Measurements from ENCODE around the gene MRM2. TPM values are rescaled to one million over a fixed set of nuclear protein-coding genes. Genes with fewer than 3 reads are reported as not detected.

MRM2 gene
- total and polyA plus RNA-seq, 2 experiments from 2014 or later = 14.8 to 31.3 TPM

- no peak for DNase-seq (ENCODE audit: low spot score)
- 82% methylated on average over 7 of the region's 7 CpGs for WGBS (ENCODE audit: low lambda C conversion rate, missing lambda C conversion rate)
- H3K79me2 ChIP-seq = peaks cover 12% of the 10 kb centered on the region
- peaks cover 16% of the 10 kb centered on the region for H3K4me1 ChIP-seq (ENCODE audit: insufficient read depth)
- no peaks in the 10 kb centered on the region for H3K9me3 ChIP-seq (ENCODE audit: low read depth)
- no peak overlapping the region for H3K4me3 ChIP-seq
- H2AFZ ChIP-seq = no peak overlapping the region
- no peak overlapping the region for H3K4me2 ChIP-seq
- H3K27me3 ChIP-seq = no peaks in the 10 kb centered on the region
- H3K9me2 ChIP-seq (replicated peaks; ENCODE audit: insufficient read depth) = no peaks in the 10 kb centered on the region
- TF ChIP-seq, protein P1, sequence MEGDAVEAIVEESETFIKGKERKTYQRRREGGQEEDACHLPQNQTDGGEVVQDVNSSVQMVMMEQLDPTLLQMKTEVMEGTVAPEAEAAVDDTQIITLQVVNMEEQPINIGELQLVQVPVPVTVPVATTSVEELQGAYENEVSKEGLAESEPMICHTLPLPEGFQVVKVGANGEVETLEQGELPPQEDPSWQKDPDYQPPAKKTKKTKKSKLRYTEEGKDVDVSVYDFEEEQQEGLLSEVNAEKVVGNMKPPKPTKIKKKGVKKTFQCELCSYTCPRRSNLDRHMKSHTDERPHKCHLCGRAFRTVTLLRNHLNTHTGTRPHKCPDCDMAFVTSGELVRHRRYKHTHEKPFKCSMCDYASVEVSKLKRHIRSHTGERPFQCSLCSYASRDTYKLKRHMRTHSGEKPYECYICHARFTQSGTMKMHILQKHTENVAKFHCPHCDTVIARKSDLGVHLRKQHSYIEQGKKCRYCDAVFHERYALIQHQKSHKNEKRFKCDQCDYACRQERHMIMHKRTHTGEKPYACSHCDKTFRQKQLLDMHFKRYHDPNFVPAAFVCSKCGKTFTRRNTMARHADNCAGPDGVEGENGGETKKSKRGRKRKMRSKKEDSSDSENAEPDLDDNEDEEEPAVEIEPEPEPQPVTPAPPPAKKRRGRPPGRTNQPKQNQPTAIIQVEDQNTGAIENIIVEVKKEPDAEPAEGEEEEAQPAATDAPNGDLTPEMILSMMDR (IDR thresholded peaks at IDR 0.05; ENCODE audit: poor library complexity) = no peak
- TF ChIP-seq EZH2phosphoT487 (IDR thresholded peaks at IDR 0.05; ENCODE audit: low read depth, severe bottlenecking, unreplicated experiment) (no peak), EZH2 (IDR thresholded peaks at IDR 0.05; ENCODE audit: borderline replicate concordance) (no peak)
- H4K20me1 ChIP-seq (ENCODE audit: insufficient read depth, poor library complexity, severe bottlenecking) = no peaks in the 10 kb centered on the region
- no peak overlapping the region for H3K27ac ChIP-seq
- H3K36me3 ChIP-seq (replicated peaks; ENCODE audit: insufficient read depth, low read depth) = no peaks in the 10 kb centered on the region
Measured at GRCh38 chr7:2274666-2275065, 32.7 kb upstream of the MRM2 start.

GRCh38 chr7:2273866-2274265 is 31.9 kb upstream of the MRM2 start:
- no peak overlapping the region for H3K27ac ChIP-seq
- no peak overlapping the region for H3K4me3 ChIP-seq
- no peaks in the 10 kb centered on the region for H3K9me3 ChIP-seq (ENCODE audit: low read depth)
- H3K4me1 ChIP-seq (ENCODE audit: insufficient read depth) = peaks cover 14% of the 10 kb centered on the region
- no peak overlapping the region for H2AFZ ChIP-seq
- no peak overlapping the region for H3K4me2 ChIP-seq
- DNase-seq (ENCODE audit: low spot score) = no peak
- peaks cover 7% of the 10 kb centered on the region for H3K79me2 ChIP-seq
- WGBS (ENCODE audit: low lambda C conversion rate, missing lambda C conversion rate) = 98% methylated on average over 20 of the region's 20 CpGs
- no peaks in the 10 kb centered on the region for H4K20me1 ChIP-seq (ENCODE audit: insufficient read depth, poor library complexity, severe bottlenecking)
- no peak for TF ChIP-seq EZH2phosphoT487 (IDR thresholded peaks at IDR 0.05; ENCODE audit: low read depth, severe bottlenecking, unreplicated experiment)
- TF ChIP-seq, protein P1 (IDR thresholded peaks at IDR 0.05; ENCODE audit: poor library complexity) = no peak
- TF ChIP-seq EZH2 (IDR thresholded peaks at IDR 0.05; ENCODE audit: borderline replicate concordance) = no peak
- no peaks in the 10 kb centered on the region for H3K27me3 ChIP-seq
- no peaks in the 10 kb centered on the region for H3K9me2 ChIP-seq (replicated peaks; ENCODE audit: insufficient read depth)
- H3K36me3 ChIP-seq (replicated peaks; ENCODE audit: insufficient read depth, low read depth) = no peaks in the 10 kb centered on the region

- peaks cover under 1% of the 10 kb centered on the region for H3K79me2 ChIP-seq
- H3K9me2 ChIP-seq (replicated peaks; ENCODE audit: insufficient read depth) = no peaks in the 10 kb centered on the region
- no peak for DNase-seq (ENCODE audit: low spot score)
- H2AFZ ChIP-seq = no peak overlapping the region
- TF ChIP-seq EZH2 (IDR thresholded peaks at IDR 0.05; ENCODE audit: borderline replicate concordance) = no peak
- TF ChIP-seq, protein P1 (IDR thresholded peaks at IDR 0.05; ENCODE audit: poor library complexity) = no peak
- no peak for TF ChIP-seq EZH2phosphoT487 (IDR thresholded peaks at IDR 0.05; ENCODE audit: low read depth, severe bottlenecking, unreplicated experiment)
- no peaks in the 10 kb centered on the region for H3K27me3 ChIP-seq
- H3K36me3 ChIP-seq (replicated peaks; ENCODE audit: insufficient read depth, low read depth) = no peaks in the 10 kb centered on the region
- H3K4me3 ChIP-seq = no peak overlapping the region
- peaks cover 14% of the 10 kb centered on the region for H3K4me1 ChIP-seq (ENCODE audit: insufficient read depth)
- H4K20me1 ChIP-seq (ENCODE audit: insufficient read depth, poor library complexity, severe bottlenecking) = no peaks in the 10 kb centered on the region
- H3K4me2 ChIP-seq = no peak overlapping the region
- H3K9me3 ChIP-seq (ENCODE audit: low read depth) = no peaks in the 10 kb centered on the region
- WGBS (ENCODE audit: low lambda C conversion rate, missing lambda C conversion rate) = 70% methylated on average over 9 of the region's 9 CpGs
- no peak overlapping the region for H3K27ac ChIP-seq
Measured at GRCh38 chr7:2272031-2272430, 30.0 kb upstream of the MRM2 start.

Measured in hepatocyte (in vitro differentiated cells).